Measurements from ENCODE around the gene UBE2G2. TPM values are rescaled to one million over a fixed set of nuclear protein-coding genes. Genes with fewer than 3 reads are reported as not detected.

The UBE2G2 gene
- total and polyA plus RNA-seq, 10 donors, result 39.4 to 125 (median 84.5) TPM

DNA sequence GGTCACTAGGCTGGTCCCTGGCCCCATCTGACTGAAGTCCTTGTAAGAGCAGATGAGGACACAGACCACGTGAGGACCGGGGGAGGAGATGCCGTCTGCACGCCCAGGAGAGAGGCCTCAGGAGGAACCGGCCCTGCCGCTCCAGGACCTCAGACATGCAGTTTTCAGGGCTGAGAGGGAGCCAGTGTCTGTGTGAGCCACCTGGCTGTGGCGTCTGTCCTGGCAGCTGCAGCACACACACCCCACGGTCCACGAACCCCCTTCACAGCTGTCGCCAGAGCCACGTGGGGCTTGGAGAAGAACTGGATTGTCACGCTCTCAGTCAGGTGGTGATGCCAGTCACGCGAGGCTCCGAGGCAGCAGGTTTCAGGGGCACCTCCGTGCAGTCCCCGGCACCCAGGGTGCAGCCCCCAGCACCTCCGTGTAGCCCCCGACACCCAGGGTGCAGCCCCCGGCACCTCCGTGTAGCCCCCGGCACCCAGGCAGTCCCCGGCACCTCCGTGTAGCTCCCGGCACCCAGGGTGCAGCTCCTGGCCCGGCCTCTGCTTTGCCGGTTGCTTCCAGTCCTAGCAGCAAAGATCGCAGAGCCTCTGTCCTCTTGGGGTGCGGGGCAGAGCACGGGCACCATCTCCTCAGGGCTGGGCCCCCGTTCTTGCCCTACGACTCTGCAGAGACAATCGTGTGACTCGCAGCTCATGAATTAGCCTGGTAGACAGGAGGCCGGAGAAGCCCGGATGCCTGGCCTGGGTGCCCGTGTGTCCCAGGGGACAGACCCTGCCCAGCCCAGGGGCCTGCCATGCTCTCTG is 35.2 kb upstream of the UBE2G2 start:
- WGBS, 5 donors, result 77 to 85% (median 82%) methylated on average over 22 to 37 of the region's 37 CpGs
- Histone ChIP-seq H3K36me3 (no peaks in the 10 kb centered on the region), H3K4me1 (peaks cover 0 to 5% (median 0%) of the 10 kb centered on the region in 6 donors), H3K9me3 (no peaks in the 10 kb centered on the region), H3K4me3 (no peak overlapping the region), H3K27ac (no peak overlapping the region), H3K27me3 (replicated peaks in 1 of 7) (peaks cover 0 to 7% (median 0%) of the 10 kb centered on the region in 7 donors)
- TF ChIP-seq CTCF (IDR thresholded peaks at IDR 0.05 in 8 of 11, conservative IDR thresholded peaks at IDR 0.05 in 3 of 11), result no peak
- TF ChIP-seq POLR2A (IDR thresholded peaks at IDR 0.05), result no peak
- peak in 1 of 3 donors; percentile 12 for TF ChIP-seq POLR2AphosphoS5 (IDR thresholded peaks at IDR 0.05)
- DNase-seq, result peak; percentile 63
- intact Hi-C loops (cut with DNase I; ENCODE audit: low total_unique reads), result no loop called here

DNA sequence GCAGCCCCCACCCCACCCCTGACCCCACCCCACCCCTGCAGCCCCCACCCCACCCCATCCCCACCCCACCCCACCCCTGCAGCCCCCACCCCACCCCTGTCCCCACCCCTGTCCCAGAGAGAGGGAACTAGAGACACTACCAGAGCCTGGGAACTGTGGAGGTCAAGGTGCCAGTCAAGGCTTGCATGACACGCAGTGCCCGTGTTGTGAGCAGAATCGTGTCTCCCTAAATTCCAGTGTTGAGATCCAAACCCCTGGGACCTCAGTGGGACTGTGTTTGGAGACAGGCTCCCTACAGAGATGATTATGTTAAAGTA is 34.7 kb upstream of the UBE2G2 start:
- no peak overlapping the region for H3K4me3 ChIP-seq
- H3K36me3 ChIP-seq, result no peaks in the 10 kb centered on the region
- peaks cover 0 to 10% (median 2%) of the 10 kb centered on the region in 6 donors for H3K4me1 ChIP-seq
- no peaks in the 10 kb centered on the region for H3K9me3 ChIP-seq
- peaks cover 0 to 7% (median 0%) of the 10 kb centered on the region in 7 donors for H3K27me3 ChIP-seq (replicated peaks in 1 of 7)
- intact Hi-C loops (cut with DNase I; ENCODE audit: low total_unique reads), result no loop called here
- H3K27ac ChIP-seq, result no peak overlapping the region
- no peak for TF ChIP-seq POLR2A (IDR thresholded peaks at IDR 0.05)
- TF ChIP-seq CTCF (IDR thresholded peaks at IDR 0.05 in 8 of 11, conservative IDR thresholded peaks at IDR 0.05 in 3 of 11), result no peak
- no peak for TF ChIP-seq POLR2AphosphoS5 (IDR thresholded peaks at IDR 0.05)
- 57 to 81% (median 66%) methylated on average over 3 of the region's 3 CpGs; no CpG with 5 or more reads in 1 of the 5 donors for WGBS, 5 donors
- DNase-seq, result no peak

- Histone ChIP-seq H3K27ac (no peak overlapping the region), H3K4me1 (peaks cover 0 to 12% (median 4%) of the 10 kb centered on the region in 6 donors), H3K4me3 (no peak overlapping the region), H3K9me3 (no peaks in the 10 kb centered on the region), H3K27me3 (replicated peaks in 1 of 7) (peaks cover 0 to 7% (median 0%) of the 10 kb centered on the region in 7 donors), H3K36me3 (no peaks in the 10 kb centered on the region)
- intact Hi-C loops (cut with DNase I; ENCODE audit: low total_unique reads), result no loop called here
- peak; percentile 34 for DNase-seq
- TF ChIP-seq POLR2A (IDR thresholded peaks at IDR 0.05) (no peak), POLR2AphosphoS5 (IDR thresholded peaks at IDR 0.05) (no peak), CTCF (IDR thresholded peaks at IDR 0.05 in 8 of 11, conservative IDR thresholded peaks at IDR 0.05 in 3 of 11) (no peak)
- WGBS, 5 donors, result 63 to 85% (median 80%) methylated on average over 4 to 8 of the region's 8 CpGs
These were observed 34.0 kb upstream of the UBE2G2 start for GRCh38 chr21:44835647-44835973.

DNA sequence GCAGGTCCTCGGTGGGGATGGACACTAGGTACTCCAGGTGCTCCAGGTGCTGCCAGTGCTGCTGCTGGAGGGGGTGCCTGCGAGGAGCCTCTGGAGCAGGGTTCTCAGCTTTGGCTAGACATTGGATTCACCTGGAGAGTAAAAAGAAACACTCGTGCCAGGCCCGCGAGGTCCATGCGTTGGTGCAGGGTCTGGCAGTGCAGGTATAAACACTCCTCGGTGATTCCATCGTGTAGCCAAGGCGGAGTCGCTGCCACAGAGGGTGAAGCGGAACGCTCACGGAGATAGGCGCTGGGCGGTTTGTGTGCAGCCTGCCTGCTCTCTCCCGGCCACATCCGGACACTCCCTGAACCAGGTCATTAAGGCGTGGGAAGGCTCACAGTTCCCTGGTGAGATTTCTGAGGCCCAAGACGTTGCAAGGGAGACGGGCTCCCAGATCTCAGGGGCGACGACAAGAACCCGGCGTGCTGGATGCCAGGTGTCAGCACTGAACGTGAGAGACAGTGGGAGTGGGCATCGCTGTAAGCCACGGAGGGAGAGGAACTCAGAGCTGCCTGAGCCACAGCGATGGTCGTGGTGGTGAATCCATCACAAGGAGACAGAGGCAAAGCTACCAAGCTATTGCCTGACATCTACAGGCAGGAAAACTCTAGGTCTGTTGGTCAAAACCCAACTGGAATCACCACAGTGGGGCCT is 33.5 kb upstream of the UBE2G2 start:
- no peaks in the 10 kb centered on the region for H3K9me3 ChIP-seq
- peak; percentile 52 for DNase-seq
- intact Hi-C loops (cut with DNase I; ENCODE audit: low total_unique reads), result no loop called here
- no peak overlapping the region for H3K4me3 ChIP-seq
- TF ChIP-seq POLR2AphosphoS5 (IDR thresholded peaks at IDR 0.05) (no peak), CTCF (IDR thresholded peaks at IDR 0.05 in 8 of 11, conservative IDR thresholded peaks at IDR 0.05 in 3 of 11) (no peak)
- no peaks in the 10 kb centered on the region for H3K36me3 ChIP-seq
- peaks cover 0 to 7% (median 0%) of the 10 kb centered on the region in 7 donors for H3K27me3 ChIP-seq (replicated peaks in 1 of 7)
- H3K27ac ChIP-seq, result no peak overlapping the region
- H3K4me1 ChIP-seq, result peaks cover 0 to 12% (median 4%) of the 10 kb centered on the region in 6 donors
- WGBS, 5 donors, result 88 to 93% (median 90%) methylated on average over 29 of the region's 29 CpGs

All from spleen (tissue), 11 donors.